ENCODE data around the gene AMIGO2.

Gene AMIGO2

DNA sequence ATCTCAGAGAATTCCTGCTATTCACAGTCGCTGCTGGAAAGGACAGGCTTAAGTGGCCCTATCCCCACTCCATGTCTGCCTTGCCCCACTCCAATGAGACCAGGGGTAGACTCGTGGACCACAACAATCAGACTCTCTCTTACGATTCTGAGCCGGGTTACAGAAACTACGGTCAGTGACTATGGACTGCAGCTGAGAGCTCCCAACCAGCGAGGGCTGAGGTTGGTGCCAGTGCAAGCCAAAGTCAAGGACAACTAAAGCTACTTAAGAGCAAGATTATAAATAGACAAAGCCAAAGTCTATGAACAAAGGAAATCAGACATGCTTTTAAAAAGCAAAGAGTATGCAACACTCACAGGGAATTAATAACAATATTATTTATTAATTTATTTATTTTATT, 18.3 kb upstream of the AMIGO2 start:
- DNase-seq (ENCODE audit: low read depth in 2 of 2): no peak

DNA sequence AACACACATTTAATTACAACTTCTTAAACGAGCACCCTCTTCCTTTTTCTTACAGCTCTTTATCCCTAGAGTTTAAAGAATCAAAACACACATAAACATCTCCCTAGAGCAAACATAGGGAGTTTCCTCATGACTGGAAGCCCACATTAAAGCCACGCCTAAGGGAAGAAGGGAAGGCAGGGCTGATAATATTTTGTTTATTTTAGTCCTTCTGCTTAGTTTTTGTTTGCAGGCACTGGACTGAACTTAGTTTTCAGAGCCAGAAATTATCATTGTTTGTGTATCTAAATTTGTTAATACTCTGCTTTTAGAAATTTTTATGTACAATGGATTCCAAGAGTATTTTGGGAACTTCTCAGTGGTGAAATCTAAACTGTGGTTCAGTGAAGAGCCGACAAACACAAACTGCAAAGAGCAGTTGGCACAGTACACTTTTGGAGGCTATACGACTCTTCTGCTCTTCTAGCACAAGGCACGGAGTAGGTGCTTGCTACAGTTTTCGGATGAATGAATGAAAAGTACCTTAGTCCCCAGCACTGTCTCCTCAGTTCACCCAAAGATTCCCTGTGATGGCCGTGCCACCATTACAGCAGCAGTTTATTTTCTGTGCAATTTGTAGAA, 17.6 kb upstream of the AMIGO2 start:
- DNase-seq (ENCODE audit: low read depth in 2 of 2): no peak

DNA sequence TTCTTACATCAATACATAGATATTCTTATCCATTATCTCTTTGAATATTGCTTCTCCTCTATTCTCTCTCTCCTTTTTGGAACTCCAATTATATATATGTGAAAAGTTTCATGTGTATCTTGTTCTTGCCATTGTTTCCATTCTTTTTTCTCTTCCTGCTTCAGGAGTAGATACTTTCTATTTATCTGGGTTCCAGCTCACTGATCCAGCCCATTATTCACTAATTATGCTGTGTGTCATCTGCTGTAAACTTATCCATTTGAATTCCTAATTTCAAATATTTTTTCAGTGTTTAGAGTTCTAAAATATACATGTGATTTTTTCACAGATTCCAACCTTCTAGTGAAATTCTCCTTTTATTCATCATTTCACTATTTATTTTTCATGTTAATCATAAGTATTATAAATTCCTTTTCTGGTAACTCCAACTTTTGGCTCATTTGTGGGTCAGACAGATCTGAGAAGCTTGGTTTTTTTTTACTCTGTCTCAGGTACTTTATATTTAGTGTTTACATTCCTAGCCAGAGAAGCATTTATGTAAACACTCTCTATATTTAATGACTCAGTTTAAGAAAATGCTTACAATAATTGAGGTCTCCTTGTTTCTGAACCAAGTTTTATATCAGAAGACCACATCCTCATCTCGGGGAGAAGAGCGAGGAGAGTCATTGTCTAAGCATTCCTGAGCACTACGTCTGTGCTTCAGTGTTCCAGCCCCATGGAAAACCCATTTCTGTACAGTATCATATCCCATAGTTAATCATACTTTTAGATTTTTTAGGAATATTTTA, 15.9 kb upstream of the AMIGO2 start:
- no peak for DNase-seq (ENCODE audit: low read depth in 2 of 2)

DNA sequence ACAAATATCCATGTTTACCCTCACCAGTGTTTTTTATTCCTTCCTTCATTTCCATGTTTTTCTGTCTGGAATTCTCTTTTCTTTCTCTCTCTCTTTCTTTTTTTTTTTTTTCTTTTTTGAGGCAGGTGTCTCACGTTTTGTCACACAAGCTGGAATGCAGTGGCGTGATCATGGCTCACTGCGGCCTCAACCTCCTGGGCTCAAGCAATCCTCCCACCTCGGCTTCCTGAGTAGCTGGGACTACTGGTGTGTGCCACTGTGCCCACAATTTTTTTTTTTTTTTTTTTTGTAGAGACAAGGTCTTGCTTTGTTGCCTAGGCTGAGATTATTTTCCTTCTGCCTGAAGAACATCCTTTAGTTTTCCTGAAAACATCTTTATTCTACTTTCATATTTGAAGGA, 15.0 kb upstream of the AMIGO2 start:
- no peak for DNase-seq (ENCODE audit: low read depth in 2 of 2)

DNA sequence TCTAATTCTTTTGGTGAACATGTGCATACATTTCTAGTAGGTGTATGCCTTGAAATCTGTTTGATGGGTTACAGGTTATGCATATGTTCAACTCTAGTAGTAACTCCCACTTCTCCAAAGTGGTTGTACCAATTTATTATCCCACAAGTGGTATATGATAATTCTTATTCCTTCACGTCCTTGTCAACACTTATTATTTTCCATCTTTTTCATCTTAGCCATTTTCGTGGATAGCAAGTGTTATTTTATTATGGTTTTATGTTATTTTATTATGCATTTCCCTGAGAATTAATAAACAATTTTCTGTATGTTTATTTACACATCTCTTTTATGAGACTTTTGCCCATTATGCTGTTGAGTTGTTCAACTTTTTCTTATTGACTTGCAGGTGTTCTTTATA, 11.2 kb upstream of the AMIGO2 start:
- DNase-seq (ENCODE audit: low read depth in 2 of 2): no peak

DNA sequence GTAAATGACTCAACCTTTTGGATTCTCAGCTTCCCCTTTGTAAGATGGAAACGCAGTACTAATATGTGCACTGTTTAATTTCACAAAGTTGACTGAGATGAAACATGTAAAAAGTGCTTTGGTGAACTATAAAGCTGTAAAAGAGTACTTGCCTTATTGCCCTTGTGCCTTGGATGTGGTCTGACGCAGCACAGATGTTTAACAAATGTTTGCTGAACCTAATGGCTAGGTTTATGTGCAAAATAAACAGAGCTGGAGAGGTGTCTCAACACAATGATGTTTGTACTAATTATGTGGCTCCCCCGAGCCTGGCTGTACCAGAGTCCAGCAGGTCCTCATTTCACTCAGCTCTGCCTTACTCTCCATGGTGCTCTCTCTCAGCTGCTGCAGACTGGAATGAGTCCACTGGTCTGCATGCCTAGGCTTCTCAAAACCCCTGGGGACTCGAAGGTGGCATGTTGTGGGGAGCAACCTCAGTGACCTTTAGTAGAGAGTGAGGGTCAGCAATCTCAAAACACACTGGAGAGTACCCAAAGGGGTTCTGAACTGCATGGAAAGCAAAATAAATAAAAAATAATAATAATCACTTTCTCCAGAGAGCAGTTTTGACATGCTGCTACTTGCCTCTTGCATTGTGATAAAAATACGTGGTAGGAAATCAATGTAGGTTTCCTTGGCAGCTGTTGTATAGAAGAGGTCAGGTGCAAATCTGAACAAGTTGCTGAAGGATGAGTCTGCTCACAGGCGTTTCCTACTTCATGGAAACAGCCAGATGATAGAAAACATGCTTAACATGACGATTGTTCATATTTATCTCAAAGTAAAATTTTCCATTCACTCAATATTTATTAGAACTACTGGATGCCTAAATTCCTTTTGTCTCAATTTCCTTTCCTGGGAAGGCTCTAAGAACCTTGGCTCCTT, 8.5 kb upstream of the AMIGO2 start:
- DNase-seq (ENCODE audit: low read depth in 2 of 2): no peak

DNA sequence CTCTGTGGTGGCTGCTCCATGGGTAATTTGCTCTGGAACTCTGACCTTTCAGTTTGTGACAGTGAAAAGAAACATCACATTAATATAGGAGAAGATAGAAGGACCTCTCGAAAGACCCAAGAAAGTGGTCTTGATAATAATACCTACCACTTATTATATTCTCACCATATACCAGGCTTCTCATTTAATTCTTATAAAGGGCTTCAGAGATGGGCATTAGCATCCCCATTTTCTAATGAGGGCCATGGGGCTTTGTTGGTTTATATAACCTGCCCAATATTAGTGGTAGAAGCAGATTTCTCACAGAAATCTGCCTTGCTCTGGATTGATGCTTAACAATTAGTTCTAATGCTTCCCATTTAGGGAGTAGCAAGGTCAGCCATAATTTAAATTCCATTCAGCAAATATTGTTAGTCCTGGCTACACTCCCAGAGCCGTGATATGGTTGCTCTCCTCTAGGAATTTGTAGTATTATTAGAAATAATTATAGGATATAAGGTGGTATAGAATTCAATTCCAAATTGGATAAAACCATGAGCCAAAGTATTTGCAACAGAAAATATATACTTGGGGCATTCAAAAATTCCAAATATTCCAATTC, 7.4 kb upstream of the AMIGO2 start:
- no peak for DNase-seq (ENCODE audit: low read depth in 2 of 2)

DNA sequence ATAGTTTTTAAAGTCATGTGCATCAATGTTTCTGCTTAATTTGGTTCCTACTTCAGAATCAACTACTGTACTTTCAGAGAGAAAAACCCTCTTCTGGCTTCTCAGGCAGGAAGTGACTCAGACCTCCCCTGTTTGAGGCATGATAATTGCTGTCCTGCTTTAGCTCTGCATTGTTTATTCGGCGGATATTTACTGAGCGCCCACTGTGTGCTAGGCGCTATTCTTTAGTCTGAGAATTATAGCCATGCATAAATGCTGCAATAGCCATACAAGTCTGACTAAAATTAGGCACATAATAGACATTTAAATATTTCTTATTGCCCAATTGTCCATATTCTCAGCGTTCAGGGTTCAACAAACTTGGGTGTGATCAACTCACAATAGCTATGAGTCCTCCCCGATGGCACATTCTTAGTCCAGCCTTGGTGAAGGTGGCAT, 6.1 kb upstream of the AMIGO2 start:
- DNase-seq (ENCODE audit: low read depth in 2 of 2): no peak

DNA sequence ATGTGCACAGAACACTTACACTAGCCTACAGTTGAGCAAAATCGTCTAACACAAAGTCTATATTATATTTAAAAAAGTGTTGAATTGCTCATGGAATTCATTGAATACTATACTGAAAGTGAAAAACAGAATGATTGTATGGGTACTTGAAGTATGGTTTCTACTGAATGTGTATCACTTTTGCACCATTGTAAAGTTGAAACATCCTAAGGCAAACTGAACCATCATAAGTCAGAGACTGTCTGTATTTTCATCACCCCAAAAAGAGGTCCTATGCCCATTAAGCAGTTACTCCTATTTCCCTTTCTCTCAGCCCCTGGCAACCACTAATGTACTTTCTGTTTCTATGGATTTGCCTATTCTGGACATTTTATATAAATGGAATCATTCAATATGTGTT, 4.4 kb upstream of the AMIGO2 start:
- DNase-seq (ENCODE audit: low read depth in 2 of 2): no peak

DNA sequence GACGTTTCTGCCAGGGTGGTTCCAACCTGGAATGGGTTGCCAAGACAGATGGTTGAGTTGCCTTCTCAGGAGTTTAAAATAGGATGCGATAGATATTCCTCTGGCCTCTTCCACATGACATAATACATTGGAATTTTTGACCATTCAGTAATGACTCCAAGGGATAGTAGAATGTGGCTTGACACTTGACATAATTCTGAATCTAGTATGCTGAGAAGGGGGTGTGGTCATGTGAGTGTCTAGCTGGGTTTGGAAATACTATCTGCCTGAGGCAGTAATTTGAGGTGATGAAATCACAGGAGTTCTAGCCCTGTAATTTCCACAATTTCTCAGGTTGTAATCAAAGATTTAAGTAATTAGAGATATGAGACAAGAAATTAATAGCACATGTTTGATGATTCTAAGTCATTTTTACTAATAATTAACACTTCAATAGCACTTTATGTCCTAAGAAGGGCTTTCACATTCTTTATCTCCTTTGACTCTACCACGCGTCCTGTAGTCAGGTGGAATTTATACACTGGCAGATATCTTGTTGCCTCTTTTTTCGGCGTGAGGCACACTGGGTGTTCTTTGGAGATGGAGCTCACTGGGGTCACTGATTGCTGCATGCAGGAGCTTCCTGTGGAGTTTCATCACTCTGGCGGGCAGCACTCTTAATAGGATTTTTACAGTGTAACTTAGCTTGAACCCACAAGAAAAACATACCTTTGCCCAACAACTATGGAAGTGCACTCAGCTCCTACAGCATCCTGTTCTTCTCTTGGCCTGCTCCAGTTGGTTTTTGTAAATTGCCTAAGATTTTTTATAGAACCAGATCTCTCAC, 3.2 kb upstream of the AMIGO2 start:
- no peak for DNase-seq (ENCODE audit: low read depth in 2 of 2)

DNA sequence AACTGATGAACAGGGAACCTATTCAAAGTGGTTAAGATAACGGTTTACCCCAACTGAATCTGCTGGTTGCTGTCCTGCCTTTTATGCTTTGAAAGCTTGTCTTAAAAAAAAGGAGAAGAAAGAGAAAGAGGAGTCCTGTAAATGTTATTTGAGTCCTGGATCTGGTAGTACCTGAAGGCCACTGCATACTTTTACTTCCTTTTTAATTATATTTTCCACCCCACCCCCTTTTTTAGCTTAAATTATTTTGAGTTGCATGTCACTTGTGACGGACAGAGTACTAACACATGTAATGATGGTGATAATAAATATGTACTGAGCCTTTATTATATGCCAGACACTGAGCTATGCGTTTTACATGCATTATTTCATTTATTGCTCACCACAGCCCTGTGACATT, 2.5 kb upstream of the AMIGO2 start:
- no peak for DNase-seq (ENCODE audit: low read depth in 2 of 2)

DNA sequence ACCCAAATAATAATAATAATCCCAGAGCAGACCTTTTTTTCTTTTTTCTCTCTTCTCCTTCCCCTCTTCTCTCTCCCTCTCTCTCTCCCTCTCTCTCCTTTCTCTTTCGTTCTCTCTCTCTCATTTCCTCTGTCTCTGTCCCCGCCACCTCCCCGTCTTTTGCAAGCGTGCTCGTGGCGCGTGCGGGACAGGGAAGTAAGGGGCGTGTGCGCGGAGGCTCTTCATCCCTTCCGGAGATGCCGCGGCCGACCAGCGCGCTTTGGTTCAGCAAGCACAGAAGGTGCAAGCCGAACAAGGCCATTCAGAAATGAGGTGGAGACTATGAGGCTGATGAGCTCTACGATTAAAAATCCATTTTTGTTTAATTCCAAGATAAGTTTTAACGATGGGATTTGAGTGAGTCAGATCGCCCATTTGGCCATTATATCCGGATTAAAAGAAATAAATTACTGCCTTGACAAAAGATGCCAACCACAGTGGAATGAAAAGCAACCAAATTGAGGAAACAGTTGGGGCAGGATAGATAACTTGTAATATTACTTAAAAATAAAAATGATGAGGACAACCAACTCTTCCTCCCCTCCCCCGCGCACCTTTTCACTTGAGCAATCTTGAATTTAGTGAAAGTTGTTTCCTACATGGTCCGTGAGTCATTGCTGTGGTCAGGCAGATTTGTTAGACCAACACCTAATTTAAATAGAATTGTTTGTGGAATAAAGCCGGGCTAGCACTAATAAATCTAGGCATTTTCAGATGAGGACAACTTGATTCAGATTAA, 1.2 kb upstream of the AMIGO2 start:
- peak; percentile 47 to 54 for DNase-seq (ENCODE audit: low read depth in 2 of 2)

DNA sequence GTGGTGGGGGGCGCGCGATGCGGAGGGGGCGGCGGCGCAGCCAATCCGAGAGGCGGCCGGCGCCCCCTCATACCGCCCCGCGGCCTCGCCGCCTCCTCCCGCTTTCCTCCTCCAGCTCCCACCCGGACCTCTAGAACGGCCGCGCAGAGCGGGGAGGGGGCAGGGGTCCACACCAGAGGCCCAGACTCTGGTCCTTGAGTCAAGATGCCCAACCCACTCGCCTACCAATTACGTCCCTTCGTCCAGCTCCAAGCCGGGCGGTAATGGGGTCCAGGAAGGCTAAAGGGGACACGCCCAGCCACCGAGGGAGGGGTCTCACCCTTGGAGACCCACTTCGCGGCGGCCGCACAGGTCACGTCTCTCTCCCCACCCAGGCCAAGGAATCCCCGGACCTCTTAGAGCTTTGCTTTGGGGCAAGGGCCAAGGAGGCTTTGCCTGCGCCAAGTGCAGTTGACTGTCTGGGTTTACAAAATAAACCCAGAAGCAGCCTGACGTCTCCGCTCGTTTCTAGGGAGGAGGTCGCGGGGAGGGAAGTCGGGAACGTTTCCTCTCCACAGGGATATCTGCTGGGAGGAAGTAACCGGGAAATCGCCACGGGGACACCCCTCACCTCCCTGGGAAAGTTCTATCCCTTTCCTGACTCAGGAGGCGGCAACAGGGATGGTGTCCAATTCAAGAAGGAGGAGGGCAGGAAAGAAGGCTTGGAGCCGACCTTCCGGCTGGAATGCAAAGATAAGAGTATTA, 394 bp upstream of the AMIGO2 start:
- DNase-seq (ENCODE audit: low read depth in 2 of 2): peak in 1 of 2 donors; percentile 10

DNA sequence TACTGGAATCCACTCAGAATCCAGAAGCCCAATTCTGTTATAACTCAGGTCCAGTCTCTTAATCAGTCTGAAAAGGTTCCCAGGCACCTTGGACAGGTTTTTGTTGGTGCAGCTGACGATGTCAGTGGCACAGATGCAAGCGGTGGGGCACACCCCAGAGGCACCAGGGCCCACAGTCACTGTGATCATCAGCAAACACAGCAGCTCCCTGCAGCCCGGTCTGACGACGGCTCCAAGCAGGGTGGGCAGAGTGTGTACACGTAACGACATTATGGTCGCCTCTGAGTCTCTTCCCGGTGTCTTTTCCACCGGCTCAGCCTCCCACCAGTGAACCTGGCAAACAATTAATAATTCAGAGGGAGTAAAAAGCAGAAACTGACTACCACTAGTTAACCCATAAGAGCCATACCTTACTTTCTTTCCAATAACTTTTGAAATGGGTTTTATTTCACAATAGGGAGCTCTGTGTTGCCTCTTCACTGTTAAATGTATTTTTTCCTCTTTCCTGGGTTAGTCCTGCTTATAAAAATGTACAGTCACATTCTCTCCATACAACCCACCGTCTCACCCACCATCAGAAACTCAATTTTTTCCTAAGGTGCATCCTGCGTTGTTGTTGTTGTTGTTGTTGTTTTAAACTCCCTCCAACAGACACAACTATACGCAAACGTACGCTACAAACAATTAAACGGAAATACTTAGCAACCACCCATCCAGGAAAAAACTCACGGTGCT, 859 bp downstream of the AMIGO2 start:
- DNase-seq (ENCODE audit: low read depth in 2 of 2): peak; percentile 19 to 23

DNA sequence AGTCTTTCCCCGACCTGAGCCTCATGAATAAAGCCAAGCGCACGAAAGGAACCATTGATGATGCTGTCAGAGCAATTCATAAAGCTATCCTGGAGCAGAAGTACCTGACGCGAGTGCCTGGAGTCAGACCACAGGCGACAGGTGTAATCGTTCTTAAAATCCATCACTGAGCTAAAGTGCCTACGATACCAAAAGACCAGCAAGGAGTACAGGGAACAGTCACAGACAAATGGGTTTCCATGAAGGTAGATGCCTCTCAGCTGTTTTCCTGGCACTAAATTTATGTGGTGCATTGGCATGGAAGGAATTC, 1.7 kb downstream of the AMIGO2 start:
- no peak for DNase-seq (ENCODE audit: low read depth in 2 of 2)

DNA sequence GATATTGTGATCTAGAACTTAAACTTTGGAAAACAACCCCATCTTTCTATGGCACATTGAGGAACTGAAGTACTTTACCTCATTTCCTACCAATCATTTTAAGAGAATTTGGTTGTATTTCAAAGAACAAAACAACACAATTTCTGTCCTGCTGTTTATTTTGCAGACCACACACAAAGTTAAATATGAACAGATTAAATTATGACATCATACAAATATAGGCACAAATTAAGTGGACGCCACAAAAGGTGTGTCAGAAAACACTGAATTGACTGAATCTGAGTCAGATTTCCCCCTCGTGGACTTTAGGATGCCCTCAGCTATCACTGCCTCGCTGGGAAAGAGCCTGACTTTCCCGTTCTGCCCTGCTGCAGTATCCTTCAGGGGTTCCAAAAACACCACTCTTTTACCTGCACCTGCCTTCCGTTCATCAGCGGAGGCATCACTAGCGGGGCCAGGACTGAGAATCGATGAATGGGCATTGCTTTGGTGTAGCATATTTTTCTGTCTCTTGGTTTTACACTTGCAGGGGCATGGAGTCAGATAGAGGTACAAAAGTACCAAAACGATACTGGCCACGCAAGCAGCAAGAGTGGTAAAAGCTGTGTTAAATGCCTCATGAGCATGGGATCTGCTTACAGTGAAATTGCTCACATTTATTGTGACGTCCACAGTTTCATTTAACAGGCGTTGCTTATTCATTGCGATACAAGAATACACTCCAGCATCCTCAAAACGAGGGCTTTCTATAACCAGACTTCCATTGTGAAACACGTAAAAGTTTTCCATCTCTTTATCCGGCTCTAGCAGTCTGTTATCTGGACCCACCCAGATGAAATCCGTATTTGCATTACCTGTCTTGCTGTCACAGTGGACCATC, 2.3 kb downstream of the AMIGO2 start:
- DNase-seq (ENCODE audit: low read depth in 2 of 2): no peak

DNA sequence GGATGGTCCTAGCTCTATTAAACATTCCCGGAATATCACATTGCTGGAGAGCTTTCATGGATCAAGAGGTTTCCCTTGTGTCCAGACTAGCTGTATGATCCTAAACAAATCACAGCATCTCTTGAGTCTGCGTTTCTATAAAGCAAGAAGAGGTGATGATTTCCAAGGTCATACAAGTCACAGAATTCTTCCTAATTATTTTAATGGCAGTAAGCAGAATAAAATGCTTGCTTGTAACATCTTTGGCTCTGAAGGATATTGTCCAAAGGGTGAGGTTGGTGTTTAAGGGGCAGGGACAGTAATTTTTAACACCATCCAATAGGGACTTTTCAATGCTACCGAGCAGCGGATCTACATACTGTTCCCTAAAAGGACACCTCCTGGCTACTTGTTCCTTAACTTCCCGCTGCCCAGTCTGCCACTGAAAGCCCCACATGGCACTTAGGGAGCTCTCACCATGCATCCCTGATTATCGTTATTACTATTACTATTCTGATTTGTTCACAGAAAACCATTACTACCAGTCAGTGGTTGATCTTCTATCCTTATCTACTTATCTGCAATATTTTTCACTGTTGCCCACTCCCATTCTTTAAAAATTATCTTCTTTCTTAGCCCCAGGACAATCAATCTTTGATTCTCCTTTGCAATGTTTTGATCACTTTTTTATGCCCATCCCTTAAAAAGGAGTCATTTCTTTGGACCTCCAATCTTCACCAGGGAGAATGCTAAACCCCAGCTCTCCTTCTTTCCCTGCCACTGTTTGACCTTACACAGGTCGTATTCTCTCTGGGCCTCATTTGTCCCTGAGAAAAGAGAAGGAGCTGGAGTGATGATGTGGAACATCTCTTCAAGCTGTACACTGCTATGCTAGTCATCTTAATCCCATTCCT, 4.3 kb downstream of the AMIGO2 start:
- DNase-seq (ENCODE audit: low read depth in 2 of 2): no peak
